LNCAP (cell line): ENCODE data around the gene EXOC2.

Experiments
- TF ChIP-seq, protein P1 (sequence below): fragments of 450-650 bp; IDR thresholded peaks from 2 replicates; pipeline ENCODE4 v1.5.1; 2017; ENCODE audit warnings: mild to moderate bottlenecking

Gene EXOC2

DNA sequence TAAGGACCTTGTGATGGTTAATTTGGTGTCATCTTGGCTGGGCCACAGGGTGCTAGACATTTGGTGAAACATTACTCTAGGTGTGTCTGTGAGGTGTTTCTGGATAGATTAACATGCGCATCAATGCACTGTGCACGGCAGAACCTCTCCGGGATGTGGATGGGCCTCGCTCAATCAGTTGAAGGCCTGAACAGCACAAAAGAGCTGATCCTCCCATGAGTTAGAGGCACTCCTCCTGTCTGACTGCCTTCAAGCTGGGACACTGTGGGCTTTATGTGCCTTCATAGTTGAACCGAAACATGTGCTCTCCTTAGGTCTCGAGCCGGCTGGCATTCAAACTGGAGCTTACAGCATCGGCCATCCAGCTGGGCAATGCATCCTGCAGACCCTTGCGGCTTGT lies 124.9 kb downstream of the EXOC2 start:
- TF ChIP-seq, protein P1, sequence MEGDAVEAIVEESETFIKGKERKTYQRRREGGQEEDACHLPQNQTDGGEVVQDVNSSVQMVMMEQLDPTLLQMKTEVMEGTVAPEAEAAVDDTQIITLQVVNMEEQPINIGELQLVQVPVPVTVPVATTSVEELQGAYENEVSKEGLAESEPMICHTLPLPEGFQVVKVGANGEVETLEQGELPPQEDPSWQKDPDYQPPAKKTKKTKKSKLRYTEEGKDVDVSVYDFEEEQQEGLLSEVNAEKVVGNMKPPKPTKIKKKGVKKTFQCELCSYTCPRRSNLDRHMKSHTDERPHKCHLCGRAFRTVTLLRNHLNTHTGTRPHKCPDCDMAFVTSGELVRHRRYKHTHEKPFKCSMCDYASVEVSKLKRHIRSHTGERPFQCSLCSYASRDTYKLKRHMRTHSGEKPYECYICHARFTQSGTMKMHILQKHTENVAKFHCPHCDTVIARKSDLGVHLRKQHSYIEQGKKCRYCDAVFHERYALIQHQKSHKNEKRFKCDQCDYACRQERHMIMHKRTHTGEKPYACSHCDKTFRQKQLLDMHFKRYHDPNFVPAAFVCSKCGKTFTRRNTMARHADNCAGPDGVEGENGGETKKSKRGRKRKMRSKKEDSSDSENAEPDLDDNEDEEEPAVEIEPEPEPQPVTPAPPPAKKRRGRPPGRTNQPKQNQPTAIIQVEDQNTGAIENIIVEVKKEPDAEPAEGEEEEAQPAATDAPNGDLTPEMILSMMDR = no peak

DNA sequence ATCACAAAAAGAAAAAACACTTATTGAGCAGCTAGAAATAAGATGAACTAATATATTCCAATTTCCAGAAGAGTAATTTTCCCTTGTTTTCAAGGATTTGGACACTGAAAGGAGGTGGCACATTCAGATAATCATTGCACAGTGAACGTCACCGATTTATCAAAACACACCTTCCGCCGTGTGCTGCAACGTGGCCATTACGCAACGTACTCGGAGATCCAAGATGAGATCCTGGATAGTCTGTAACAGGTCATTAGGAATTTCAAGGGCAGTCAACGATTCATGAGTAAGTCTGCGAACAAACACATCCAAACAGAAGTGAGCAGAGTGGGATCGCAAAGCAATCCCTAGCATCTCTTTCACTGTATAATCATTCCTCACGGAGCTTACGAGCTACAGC lies 129.1 kb downstream of the EXOC2 start:
- TF ChIP-seq, protein P1 = no peak

DNA sequence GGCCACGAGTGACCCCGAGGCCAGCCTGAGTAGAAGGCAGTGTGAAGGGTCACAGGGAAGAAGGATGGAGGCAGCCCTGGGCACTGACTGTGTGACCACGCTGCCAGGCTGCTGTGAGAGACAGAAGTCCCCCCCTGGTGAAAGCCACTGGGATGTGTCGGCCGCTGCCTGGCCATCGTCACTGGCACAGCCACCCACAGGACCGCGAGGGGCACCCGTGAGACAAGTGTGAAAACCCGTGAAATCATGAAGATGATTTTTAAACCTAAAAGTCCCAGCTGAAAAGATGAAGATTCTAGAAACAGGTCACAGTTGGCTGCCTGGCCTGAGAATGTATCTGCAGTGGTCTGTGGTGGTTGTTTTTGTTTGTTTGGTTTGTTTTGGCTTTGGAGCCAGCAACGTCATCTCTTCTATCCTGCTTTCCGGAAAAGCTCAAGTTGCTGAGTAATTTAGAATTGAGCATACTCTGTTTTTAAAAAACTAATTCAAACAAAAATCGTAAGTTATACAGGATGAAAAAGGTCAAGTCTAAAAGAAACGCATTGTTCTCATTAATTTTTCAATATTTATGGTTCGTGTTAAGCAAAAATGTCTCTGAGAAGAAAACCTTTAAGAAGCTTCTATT lies 130.8 kb downstream of the EXOC2 start:
- TF ChIP-seq, protein P1 = no peak

DNA sequence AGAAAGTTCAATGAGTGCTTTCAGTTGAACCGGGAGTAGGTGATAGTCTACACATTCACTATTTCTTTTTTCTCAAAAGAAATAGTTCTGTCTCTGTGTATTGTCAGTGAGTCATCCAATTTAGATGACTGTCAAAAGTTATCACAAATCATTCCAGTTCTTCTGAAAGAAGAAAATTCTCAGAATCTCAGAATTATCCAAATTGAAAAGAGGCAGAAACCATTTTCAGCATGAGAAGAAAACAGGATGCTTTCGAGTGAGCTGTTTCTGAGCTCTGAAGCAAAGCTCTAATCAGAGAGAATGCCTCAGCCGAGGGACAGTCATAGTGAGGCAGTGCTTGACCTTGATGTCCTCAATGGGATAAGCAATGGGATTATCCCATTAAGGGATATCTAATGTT lies 134.0 kb downstream of the EXOC2 start:
- TF ChIP-seq, protein P1 = no peak

DNA sequence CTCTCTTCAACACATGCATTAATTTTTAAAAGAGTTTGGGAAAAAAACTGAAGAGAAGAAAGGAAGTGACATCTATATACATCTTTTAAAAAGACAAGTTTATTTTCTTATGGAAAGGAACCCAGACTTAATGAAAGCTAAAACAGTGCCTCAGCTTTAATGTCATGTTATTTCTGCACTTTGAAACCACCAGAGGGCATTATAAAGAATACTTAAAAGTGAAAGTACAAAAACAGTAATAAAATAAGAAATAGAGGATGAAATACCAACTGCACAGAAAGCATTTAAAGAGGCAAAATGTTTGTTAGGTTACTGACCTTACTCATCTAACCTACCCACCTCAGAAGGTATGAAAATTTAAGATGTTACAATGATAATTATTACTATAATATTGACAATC lies 134.8 kb downstream of the EXOC2 start:
- TF ChIP-seq, protein P1 = peak; percentile 41; the same call in 1 of the 2 replicates

DNA sequence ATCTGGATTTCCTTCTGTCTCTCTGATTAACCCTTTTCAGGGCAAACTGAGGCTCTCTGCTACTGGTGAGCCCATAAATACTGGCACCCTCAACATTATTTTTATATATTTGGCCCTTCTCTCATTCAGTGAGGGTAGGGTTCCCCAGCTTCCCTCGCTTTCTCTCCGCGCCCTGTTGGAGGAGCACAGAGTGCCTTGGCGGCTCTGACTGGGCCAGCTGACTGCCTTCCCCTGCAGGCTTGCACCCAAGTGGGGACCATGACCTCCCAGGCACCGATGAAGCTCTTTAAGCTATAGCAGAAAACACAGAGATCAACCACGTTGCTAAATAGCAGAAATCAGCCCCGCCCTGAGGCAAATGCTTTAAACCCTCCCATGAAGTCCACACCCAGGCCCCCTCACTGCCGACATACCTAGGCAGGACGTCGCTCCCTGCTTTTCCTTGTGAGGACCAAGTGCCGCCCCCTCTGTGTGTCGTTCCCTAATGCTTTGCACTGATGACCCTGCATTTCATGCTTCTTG lies 141.0 kb downstream of the EXOC2 start:
- TF ChIP-seq, protein P1 = no peak

DNA sequence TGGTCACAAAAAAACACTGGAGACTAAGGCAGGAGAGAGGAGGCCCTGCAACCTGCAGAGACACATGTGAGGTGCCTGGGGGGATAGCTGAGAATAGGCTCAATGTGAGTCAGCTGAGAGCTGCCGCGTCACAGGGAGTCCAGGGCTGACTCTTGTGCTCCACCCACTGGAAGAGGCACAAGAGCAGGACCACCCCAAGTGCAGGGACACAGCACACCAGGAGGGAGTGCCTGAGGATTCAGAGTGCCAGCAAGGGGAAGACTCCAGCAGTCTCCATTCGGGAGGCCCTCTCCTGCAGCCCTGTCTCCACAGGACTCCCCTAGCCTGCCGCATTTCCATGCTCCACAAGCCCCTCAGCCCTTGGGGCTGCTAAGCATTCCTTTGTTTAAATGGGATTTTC lies 141.5 kb downstream of the EXOC2 start:
- TF ChIP-seq, protein P1 = no peak

DNA sequence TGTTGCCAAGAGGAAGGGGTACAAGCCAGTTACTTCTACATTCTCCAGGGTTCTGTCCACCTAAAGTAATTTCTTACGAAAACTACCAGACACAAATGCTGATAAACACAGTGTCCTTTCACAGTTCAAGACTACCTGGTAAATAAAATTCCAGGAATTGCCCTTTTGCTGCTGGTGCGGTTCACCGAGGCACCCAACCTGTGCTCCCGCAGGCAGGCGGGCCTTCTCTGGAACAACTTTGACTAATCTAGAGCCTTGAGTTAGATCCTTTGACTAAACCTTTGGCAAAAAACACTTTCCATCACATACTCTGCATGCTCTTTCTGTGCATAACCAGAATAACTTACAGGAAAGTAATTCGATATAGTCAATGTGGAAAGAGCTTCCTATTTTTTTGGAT lies 143.0 kb downstream of the EXOC2 start:
- TF ChIP-seq, protein P1 = no peak
